GM18867 (cell line): ENCODE measurements around the gene HIVEP2.
A peak's percentile ranks its signal among the peaks of the same experiment; 100 is the strongest.
"Not testable (repeated sequence)": the region's sequence is repeated elsewhere in the genome, so short reads cannot be mapped to it uniquely, and the experiment has no call there.

ENCODE experiments used
- ATAC-seq: cut with Tn5 transposase; IDR thresholded peaks from one replicate; pipeline ENCODE4 v1.9.1; 2021; ENCODE audit warnings: mild to moderate bottlenecking, moderate library complexity; ENCODE audit not compliant: unreplicated experiment

Gene HIVEP2

GRCh38 chr6:142945049-142945445, at the start of gene HIVEP2:
Gene HIVEP2 (minus strand): TSS chr6:142945176. CDS start chr6:142774738, 170,438 bp downstream.
- ATAC-seq = peak; percentile 22

DNA sequence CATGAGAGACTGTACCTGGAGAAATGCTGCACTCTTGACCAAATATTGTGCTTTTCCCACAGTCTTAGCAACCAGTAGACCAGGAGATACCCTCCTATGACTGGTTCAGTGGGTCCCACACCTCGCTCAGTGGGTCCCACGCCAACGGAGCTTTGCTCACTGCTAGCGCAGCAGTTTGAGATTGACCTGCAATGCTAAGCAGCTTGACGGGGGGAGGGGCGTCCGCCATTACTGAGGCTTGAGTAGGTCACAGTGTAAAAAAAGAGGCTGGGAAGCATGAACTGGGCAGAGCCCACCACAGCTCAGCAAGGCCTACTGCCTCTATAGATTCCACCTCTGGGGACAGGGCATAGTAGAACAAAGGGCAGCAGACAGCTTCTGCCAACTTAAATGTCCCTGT, 49.0 kb upstream of the HIVEP2 start:
- no peak for ATAC-seq

GRCh38 chr6:142987490-142987889, 42.5 kb upstream of the HIVEP2 start:
- no peak for ATAC-seq

- ATAC-seq = no peak
These were observed 40.3 kb upstream of the HIVEP2 start for GRCh38 chr6:142985281-142985680.

DNA sequence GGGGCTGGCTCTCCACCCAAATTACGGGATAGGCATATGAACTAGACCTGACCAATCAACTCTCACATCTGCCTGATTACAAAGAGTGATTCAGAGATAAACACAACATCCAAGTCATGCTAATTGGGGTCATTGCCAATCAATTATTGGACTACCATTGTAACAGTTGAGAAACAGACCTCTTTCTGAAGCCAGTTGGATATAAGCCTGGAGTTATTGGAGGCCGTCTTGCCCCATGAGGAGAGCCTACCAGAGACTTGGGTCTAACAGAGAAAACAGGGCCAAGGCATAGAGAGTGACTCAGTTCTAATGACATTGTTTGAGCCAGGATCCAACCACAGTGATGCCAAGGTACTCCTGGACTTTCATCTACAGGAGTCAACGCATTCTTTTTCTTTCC, 39.4 kb upstream of the HIVEP2 start:
- ATAC-seq = no peak

- ATAC-seq = no peak
These were observed 30.4 kb upstream of the HIVEP2 start for GRCh38 chr6:142975365-142975764.

DNA sequence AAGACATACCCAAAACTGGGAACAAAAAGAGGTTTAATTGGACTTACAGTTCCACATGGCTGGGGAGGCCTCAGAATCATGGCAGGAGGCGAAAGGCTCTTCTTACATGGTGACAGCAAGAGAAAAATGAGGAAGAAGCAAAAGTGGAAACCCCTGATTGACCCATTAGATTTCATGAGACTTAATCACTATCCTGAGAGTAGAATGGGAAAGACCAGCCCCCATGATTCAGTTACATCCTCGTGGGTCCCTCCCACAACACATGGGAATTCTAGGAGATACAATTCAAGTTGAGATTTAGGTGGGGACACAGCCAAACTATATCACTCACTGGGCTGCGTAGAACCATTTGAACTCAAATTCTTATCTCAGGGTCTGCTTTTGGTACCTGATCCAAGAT, 26.0 kb upstream of the HIVEP2 start:
- not testable (repeated sequence) for ATAC-seq

- ATAC-seq = no peak
These were observed 23.6 kb upstream of the HIVEP2 start for GRCh38 chr6:142968601-142969000.

DNA sequence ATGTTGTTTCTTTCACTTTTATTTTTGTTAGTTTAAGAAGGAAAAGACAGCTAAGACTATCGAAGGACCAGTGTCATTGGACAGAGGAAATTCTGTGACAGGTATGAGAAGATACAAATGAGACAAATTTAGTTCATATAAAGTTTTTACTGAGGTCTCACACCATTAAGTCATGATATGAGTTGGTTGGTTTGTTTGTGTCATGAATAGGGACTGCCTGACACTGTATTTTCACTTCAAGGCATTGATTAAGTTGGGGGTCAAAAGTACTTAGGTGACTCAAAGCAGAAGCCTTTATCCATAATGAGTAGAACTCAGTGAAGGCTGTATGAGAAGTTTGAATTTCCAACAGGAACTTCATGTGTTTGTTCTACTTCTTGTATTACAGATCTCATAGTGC, 21.3 kb upstream of the HIVEP2 start:
- no peak for ATAC-seq

DNA sequence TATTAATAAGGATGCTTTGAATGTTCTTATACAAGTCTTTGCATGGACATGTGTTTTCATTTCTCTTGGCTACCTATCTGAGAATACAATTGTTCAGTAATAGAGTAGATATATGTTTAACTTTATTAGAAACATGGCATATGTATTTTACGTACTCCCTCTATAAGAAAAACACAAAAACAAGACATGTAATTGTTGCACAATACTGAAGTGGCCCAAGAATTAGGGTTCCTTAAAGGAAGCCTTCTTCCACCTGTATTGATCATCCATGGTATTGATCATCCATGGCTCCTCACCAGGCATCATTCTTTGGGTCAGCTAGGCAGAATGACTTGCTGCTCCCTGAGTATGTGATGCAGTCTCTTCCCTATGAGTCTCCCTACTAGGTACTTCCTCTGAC, 20.2 kb upstream of the HIVEP2 start:
- ATAC-seq = no peak

DNA sequence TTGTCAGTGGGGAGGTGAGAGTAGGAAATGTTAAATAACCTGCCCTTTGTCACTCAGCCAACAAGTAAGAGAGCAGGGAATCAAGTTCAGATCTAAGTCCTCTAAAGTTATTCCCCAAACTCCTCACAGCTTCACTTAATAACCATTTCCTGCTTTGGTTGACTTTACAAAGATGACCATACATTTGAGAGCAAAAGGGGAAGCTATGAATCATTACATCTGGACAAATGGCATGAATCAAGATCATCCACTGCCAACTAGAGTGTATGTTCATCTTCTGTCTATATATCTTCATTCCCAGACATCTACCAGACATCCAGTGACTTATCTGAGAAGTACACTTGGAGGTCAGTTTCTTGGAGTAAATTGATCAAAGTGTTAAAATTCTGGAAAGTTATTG, 15.1 kb upstream of the HIVEP2 start:
- no peak for ATAC-seq

GRCh38 chr6:142958343-142958742, 13.4 kb upstream of the HIVEP2 start:
- ATAC-seq = no peak

GRCh38 chr6:142956726-142957125, 11.8 kb upstream of the HIVEP2 start:
- ATAC-seq = no peak

DNA sequence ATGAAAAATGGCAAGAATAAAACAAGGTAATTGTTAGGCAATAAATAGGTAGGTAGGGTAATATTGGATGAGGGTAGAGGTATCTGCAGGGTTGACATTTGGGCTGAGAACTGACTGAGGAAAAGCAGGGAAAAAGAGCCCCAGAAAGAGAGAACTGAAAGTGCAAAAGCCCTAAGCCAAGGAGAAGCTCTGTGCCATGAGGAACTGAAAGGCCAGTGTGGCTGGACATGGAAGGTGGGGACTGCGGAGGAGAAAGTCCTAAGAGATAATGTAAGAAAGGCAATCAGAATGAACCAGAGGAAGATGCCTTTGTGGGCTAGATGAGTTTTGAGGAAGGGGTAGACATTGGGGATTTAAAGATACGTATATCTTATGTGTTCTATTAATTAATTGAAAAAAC, 9.9 kb upstream of the HIVEP2 start:
- ATAC-seq = no peak

GRCh38 chr6:142953373-142954273, 8.6 kb upstream of the HIVEP2 start:
- no peak for ATAC-seq

DNA sequence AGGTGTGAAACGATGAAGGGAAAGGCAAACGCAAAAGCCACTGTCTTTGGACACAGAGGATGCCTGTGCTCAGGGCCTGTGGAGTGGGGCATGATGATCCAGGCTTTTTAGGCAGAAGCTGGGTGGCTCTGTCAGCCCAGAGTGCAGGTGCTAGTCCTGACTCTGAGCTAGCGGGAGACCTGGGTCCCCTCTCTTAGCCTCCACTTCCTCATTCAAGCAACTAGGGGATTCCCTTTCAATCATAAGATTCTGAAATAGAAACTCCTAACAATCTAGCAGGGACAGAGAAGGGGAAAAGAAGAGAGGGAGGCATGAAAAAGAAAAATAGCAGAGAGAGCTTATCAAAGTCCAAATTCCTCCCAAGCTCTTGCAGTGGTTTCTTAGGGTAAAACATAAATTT, 7.6 kb upstream of the HIVEP2 start:
- peak; percentile 66 for ATAC-seq

GRCh38 chr6:142950291-142950690, 5.3 kb upstream of the HIVEP2 start:
- no peak for ATAC-seq

- ATAC-seq = peak; percentile 35
These were observed 2.9 kb upstream of the HIVEP2 start for GRCh38 chr6:142947714-142948480.

GRCh38 chr6:142946924-142947713, 2.1 kb upstream of the HIVEP2 start:
- ATAC-seq = peak; percentile 56

DNA sequence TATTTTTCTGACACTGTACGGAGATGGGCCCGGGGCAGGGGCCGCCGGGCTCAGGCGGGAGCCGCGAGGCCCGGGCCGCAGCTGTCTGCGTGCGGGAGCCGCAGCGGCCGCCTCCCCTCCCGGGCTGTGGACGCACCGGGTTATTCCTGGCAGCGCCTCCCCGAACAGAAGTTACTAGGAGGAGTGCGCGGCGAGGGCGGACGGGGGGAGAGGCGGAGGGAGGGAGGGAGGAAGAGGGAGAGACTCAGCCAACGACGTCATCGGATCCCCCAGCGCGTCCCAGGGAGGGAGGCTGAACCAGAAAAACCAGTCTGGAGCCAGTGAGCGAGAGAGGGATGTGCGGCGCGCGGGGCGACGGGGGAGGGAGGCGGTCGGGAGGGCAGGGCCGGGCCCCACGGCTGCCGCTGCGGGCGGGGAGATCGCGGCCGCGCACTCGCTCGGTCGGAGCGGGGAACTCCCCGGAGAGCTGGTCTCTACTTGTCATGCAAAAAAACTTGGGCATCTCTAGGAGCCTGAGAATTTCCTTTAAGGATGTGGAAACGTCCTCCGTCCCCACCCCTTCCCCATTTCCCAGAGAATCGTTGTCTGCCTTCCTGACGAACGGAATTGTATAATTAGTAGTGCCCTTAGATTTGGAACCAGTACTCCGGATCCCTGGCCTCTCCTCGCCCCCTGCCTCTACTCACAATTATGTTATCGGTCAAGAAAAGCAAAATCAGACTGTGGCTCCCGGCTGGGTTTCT, 1.4 kb upstream of the HIVEP2 start:
- ATAC-seq = peak; percentile 27
